H1 (cell line): ENCODE results near the gene ARHGDIB. TPM values are rescaled to one million over a fixed set of nuclear protein-coding genes. Genes with fewer than 3 reads are reported as not detected.

Source experiments
- ATF3 ChIP-seq: IDR thresholded peaks from 2 replicates; pipeline ENCODE4 v1.6.1; 2011; ENCODE audit warnings: low read depth, mild to moderate bottlenecking, low read length; ENCODE audit not compliant: insufficient read depth
- polyA plus RNA-seq, 7 experiments: library from polyadenylated mRNA; depleted of rRNA in 3 of 7; stranded (reverse) in 5 of 7; unstranded in 2 of 7; fragments of >200 nt in 5 of 7; fragments of 200-250 nt in 2 of 7; gene quantifications; 1 replicate in 5 of 7; 2 replicates in 1 of 7; 4 replicates in 1 of 7; pipeline versions ENCODE4 v1.2.1 to v1.2.3, GENCODE V29; 2011 to 2013; ENCODE audit warnings: missing spikeins in 2 of 7, mixed read lengths in 2 of 7
- total RNA-seq: library from RNA; stranded (reverse); fragmentation: NEBNext Ultra II Directional; extraction: Animal tissue kit (Norgen Biotek cat#: 25700); gene quantifications from 2 replicates; pipeline ENCODE4 v1.2.1, GENCODE V29; 2021

The ARHGDIB gene
- total and polyA plus RNA-seq, 2 of the 8 experiments (the other 6 are each of a cell fraction or from before 2014, with no cell fraction given) = 0.82 to 1.3 TPM

- TF ChIP-seq ATF3 = no peak
Observed at GRCh38 chr12:14941369-14941768, 20.0 kb downstream of the ARHGDIB start (continued).
